ENCODE data around the gene OR6J1. TPM values are rescaled to one million over a fixed set of nuclear protein-coding genes. Genes with fewer than 3 reads are reported as not detected.
A peak's percentile ranks its signal among the peaks of the same experiment; 100 is the strongest.

Gene OR6J1
- total and polyA plus RNA-seq, 9 of the 15 experiments (the other 6 are each of a cell fraction or from before 2014, with no cell fraction given), result not detected

DNA sequence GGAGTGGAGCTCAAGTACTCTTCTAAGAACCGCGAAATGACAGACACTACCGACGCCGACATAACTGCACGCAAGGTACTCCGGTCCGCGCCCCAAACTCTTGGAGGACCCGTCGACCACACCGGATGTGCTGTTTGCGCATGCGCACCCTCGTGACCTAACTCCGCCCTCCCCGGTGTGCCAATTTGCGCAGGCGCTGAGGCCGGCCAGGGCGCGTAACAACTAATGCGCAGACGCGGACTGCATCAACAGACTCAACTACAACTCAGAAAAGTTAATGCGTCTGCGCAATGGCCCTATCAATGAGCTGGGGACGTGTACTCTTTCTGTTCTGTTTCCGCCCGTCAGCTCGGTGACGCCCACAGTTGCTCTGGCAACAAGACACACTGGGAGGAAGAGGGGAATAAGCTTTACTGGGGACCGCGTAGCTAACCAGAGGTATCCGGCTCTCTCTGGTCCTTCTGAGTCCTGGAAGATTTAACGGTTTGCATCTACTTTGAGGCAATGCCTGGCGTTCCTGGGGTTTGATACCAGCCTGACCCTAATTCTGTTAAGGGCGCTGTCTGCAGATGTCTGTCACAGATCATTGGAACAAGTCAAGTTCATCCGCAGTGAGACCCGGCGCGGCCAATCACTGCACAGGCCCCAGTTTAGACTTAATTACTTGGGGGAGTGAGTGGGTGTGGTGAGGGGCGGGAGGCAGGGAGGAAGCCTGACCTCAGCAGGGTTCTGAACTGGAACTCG is 54.9 kb downstream of the OR6J1 start, which contains the start of gene DAD1 (continued):
- TF ChIP-seq, protein P1, sequence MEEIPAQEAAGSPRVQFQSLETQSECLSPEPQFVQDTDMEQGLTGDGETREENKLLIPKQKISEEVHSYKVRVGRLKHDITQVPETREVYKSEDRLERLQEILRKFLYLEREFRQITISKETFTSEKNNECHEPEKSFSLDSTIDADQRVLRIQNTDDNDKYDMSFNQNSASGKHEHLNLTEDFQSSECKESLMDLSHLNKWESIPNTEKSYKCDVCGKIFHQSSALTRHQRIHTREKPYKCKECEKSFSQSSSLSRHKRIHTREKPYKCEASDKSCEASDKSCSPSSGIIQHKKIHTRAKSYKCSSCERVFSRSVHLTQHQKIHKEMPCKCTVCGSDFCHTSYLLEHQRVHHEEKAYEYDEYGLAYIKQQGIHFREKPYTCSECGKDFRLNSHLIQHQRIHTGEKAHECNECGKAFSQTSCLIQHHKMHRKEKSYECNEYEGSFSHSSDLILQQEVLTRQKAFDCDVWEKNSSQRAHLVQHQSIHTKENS (CRISPR knock-in tag; IDR thresholded peaks at IDR 0.05), result no peak
- TF ChIP-seq, protein P2, sequence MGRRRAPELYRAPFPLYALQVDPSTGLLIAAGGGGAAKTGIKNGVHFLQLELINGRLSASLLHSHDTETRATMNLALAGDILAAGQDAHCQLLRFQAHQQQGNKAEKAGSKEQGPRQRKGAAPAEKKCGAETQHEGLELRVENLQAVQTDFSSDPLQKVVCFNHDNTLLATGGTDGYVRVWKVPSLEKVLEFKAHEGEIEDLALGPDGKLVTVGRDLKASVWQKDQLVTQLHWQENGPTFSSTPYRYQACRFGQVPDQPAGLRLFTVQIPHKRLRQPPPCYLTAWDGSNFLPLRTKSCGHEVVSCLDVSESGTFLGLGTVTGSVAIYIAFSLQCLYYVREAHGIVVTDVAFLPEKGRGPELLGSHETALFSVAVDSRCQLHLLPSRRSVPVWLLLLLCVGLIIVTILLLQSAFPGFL (CRISPR knock-in tag; IDR thresholded peaks at IDR 0.05), result no peak
- TF ChIP-seq PHB2 (IDR thresholded peaks at IDR 0.05; ENCODE audit: low read depth) (no peak), RBM34 (IDR thresholded peaks at IDR 0.05; ENCODE audit: borderline replicate concordance, insufficient read depth, low read length) (no peak), ZNF174 (CRISPR knock-in tag; IDR thresholded peaks at IDR 0.05) (no peak), ZFX (CRISPR knock-in tag; IDR thresholded peaks at IDR 0.05) (peak; percentile 67; the same call in 1 of the 2 replicates), RCOR1 (IDR thresholded peaks at IDR 0.05; ENCODE audit: borderline replicate concordance in 1 of 2, low read depth in 2 of 2, low read length in 2 of 2) (no peak), ETV1 (tag; conservative IDR thresholded peaks at IDR 0.05; ENCODE audit: low read depth) (peak; percentile 71), TAF7 (tag; IDR thresholded peaks at IDR 0.05) (no peak)
- TF ChIP-seq, protein P3, sequence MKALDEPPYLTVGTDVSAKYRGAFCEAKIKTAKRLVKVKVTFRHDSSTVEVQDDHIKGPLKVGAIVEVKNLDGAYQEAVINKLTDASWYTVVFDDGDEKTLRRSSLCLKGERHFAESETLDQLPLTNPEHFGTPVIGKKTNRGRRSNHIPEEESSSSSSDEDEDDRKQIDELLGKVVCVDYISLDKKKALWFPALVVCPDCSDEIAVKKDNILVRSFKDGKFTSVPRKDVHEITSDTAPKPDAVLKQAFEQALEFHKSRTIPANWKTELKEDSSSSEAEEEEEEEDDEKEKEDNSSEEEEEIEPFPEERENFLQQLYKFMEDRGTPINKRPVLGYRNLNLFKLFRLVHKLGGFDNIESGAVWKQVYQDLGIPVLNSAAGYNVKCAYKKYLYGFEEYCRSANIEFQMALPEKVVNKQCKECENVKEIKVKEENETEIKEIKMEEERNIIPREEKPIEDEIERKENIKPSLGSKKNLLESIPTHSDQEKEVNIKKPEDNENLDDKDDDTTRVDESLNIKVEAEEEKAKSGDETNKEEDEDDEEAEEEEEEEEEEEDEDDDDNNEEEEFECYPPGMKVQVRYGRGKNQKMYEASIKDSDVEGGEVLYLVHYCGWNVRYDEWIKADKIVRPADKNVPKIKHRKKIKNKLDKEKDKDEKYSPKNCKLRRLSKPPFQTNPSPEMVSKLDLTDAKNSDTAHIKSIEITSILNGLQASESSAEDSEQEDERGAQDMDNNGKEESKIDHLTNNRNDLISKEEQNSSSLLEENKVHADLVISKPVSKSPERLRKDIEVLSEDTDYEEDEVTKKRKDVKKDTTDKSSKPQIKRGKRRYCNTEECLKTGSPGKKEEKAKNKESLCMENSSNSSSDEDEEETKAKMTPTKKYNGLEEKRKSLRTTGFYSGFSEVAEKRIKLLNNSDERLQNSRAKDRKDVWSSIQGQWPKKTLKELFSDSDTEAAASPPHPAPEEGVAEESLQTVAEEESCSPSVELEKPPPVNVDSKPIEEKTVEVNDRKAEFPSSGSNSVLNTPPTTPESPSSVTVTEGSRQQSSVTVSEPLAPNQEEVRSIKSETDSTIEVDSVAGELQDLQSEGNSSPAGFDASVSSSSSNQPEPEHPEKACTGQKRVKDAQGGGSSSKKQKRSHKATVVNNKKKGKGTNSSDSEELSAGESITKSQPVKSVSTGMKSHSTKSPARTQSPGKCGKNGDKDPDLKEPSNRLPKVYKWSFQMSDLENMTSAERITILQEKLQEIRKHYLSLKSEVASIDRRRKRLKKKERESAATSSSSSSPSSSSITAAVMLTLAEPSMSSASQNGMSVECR (CRISPR knock-in tag; IDR thresholded peaks at IDR 0.05), result no peak; the same call in 1 of the 2 replicates
- TF ChIP-seq, protein P4, sequence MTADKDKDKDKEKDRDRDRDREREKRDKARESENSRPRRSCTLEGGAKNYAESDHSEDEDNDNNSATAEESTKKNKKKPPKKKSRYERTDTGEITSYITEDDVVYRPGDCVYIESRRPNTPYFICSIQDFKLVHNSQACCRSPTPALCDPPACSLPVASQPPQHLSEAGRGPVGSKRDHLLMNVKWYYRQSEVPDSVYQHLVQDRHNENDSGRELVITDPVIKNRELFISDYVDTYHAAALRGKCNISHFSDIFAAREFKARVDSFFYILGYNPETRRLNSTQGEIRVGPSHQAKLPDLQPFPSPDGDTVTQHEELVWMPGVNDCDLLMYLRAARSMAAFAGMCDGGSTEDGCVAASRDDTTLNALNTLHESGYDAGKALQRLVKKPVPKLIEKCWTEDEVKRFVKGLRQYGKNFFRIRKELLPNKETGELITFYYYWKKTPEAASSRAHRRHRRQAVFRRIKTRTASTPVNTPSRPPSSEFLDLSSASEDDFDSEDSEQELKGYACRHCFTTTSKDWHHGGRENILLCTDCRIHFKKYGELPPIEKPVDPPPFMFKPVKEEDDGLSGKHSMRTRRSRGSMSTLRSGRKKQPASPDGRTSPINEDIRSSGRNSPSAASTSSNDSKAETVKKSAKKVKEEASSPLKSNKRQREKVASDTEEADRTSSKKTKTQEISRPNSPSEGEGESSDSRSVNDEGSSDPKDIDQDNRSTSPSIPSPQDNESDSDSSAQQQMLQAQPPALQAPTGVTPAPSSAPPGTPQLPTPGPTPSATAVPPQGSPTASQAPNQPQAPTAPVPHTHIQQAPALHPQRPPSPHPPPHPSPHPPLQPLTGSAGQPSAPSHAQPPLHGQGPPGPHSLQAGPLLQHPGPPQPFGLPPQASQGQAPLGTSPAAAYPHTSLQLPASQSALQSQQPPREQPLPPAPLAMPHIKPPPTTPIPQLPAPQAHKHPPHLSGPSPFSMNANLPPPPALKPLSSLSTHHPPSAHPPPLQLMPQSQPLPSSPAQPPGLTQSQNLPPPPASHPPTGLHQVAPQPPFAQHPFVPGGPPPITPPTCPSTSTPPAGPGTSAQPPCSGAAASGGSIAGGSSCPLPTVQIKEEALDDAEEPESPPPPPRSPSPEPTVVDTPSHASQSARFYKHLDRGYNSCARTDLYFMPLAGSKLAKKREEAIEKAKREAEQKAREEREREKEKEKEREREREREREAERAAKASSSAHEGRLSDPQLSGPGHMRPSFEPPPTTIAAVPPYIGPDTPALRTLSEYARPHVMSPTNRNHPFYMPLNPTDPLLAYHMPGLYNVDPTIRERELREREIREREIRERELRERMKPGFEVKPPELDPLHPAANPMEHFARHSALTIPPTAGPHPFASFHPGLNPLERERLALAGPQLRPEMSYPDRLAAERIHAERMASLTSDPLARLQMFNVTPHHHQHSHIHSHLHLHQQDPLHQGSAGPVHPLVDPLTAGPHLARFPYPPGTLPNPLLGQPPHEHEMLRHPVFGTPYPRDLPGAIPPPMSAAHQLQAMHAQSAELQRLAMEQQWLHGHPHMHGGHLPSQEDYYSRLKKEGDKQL (CRISPR knock-in tag; IDR thresholded peaks at IDR 0.05; ENCODE audit: borderline replicate concordance), result no peak
- TF ChIP-seq, protein P5, sequence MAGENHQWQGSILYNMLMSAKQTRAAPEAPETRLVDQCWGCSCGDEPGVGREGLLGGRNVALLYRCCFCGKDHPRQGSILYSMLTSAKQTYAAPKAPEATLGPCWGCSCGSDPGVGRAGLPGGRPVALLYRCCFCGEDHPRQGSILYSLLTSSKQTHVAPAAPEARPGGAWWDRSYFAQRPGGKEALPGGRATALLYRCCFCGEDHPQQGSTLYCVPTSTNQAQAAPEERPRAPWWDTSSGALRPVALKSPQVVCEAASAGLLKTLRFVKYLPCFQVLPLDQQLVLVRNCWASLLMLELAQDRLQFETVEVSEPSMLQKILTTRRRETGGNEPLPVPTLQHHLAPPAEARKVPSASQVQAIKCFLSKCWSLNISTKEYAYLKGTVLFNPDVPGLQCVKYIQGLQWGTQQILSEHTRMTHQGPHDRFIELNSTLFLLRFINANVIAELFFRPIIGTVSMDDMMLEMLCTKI (IDR thresholded peaks at IDR 0.05; ENCODE audit: partially characterized antibody), result no peak
